Smooth muscle cell of the brain vasculature (primary cell): ENCODE results near the gene UBAC2.
"Not testable (repeated sequence)": the region's sequence is repeated elsewhere in the genome, so short reads cannot be mapped to it uniquely, and the experiment has no call there.

Source experiments
- DNase-seq: peaks from one replicate; pipeline ENCODE4 v3.0.0-alpha.2; 2012; ENCODE audit warnings: low read depth, low spot score

Gene UBAC2

DNA sequence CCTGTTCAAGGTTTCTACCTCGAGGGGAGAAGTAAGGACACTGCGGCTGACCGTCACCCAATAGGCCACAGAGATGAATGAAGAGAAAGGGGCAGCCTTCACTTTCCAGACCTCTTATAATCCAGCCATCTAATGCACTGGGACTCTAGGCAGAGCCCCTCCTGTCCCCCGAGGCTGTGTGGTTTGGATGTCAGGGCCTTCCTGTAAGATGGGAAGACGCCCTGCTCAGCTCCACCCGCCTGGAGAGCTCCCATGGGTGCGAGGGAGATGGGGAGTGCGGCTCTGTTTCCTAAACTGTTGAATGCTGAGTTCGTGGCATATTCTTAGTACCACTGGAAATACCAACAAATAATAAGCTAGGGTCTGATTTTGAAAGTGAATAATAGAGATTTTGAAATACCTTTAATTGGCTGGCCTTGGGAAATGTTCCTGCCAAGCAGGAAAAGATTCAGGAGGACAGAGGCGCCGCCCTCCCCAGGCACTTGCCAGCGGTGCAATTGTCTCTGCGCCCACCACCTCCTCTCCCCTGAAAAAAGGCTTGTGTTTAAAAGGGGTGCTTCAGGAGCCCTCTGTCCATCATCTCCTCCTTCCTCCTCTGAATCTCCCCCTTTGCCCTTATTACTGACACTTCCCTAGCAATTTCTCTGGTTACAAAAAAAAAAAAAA lies 191.9 kb downstream of the UBAC2 start:
- DNase-seq = no peak

DNA sequence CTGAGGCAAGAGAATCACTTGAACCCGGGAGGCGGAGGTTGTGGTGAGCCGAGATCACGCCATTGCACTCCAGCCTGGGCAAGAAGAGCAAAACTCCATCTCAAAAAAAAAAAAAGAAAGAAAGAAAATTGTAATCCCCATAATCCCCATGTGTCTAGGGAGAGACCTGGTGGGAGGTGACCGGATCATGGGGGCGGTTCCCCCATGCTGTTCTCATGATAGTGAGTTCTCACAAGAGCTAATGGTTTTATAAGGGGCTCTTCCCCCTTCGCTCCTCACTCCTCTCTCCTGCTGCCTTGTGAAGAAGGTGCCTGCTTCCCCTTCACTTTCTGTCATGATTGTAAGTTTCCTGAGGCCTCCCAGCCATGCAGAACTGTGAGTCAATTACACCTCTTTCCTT lies 192.7 kb downstream of the UBAC2 start:
- DNase-seq = not testable (repeated sequence)

GRCh38 chr13:99393791-99394735 lies 193.4 kb downstream of the UBAC2 start:
- no peak for DNase-seq

DNA sequence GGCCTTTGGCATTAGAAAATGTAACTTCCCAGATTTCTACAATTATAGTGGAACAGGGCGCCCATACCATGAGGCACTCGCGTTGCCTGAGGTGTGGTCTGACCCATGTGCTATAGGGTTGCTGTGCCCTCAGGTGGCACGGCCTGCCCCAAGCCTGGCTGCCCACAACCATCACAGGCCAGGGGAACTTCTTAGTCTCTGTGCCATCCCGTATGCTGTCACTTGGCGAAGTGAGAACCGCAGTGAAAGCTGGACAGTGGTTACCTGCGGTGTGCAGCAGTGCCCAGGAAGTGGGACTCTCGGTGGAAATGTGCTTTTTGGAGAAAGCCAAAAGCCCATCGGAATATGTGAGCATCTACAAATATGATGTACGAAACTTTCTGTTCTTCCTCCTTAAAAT lies 194.8 kb downstream of the UBAC2 start:
- DNase-seq = no peak

DNA sequence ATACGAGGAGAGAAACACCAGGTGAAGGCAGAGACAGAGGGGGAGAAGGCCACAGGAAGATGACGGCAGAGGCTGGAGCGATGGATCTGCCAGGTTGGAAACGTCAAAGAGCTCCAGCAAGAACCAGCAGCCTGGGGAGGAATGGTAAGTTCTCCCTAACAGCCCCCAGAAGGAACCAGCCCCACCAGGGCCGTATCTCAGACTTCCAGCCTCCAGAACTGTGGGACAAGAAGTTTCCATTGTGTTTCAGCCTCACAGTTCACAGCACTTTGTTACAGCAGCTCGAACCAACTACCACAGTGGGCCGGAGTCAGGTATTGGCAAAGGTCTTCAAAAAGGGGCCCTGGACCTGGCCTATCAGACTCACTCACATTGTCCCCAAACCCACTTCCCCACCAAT lies 195.8 kb downstream of the UBAC2 start:
- no peak for DNase-seq

GRCh38 chr13:99398071-99398470 lies 197.4 kb downstream of the UBAC2 start:
- no peak for DNase-seq

- DNase-seq = no peak
These were observed 198.4 kb downstream of the UBAC2 start for GRCh38 chr13:99398916-99399622.

DNA sequence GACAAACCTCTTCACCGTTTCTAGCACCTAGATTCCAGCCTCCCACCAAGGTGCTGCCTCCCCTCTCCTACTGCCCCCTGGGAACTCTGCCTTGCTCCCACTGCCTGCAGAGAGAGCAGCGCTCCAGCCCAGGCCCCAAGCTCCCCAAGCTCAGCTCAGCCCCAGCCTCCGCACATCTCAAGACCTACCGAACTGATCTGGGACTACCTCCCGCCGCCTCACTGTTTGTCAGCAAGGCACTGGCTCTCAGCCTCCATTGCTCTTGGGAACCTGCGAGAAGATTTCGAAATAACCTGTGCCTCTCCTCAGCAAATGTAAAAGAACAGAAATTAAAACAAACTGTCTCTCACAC lies 198.9 kb downstream of the UBAC2 start:
- no peak for DNase-seq

GRCh38 chr13:99403458-99403971 lies 202.9 kb downstream of the UBAC2 start:
- DNase-seq = no peak

GRCh38 chr13:99404005-99404755 lies 203.5 kb downstream of the UBAC2 start:
- DNase-seq = no peak

DNA sequence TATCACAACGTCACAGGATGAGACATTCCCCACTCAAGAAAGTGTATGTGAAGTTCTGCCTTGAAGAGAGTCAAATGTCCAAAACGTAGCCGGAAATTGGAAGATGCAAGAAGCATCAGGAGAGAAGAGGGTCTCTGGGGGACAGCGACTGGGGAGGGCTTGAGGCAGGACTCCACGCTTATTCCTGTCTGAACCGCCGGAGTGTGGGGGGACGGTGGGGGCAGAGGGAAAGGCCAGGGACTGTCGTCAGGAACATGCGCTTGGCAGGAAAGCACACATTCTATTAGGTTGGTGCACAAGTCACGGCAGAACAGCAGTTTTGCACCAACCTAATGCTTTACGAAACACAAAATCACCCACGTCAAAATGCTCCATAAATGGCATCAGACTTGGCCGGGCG lies 205.3 kb downstream of the UBAC2 start:
- no peak for DNase-seq

GRCh38 chr13:99406799-99407201 lies 206.1 kb downstream of the UBAC2 start:
- DNase-seq = no peak

GRCh38 chr13:99407906-99408702 lies 207.4 kb downstream of the UBAC2 start:
- no peak for DNase-seq

- DNase-seq = no peak
These were observed 208.0 kb downstream of the UBAC2 start for GRCh38 chr13:99408703-99409000.

- DNase-seq = not testable (repeated sequence)
These were observed 208.9 kb downstream of the UBAC2 start for GRCh38 chr13:99409461-99410083.

DNA sequence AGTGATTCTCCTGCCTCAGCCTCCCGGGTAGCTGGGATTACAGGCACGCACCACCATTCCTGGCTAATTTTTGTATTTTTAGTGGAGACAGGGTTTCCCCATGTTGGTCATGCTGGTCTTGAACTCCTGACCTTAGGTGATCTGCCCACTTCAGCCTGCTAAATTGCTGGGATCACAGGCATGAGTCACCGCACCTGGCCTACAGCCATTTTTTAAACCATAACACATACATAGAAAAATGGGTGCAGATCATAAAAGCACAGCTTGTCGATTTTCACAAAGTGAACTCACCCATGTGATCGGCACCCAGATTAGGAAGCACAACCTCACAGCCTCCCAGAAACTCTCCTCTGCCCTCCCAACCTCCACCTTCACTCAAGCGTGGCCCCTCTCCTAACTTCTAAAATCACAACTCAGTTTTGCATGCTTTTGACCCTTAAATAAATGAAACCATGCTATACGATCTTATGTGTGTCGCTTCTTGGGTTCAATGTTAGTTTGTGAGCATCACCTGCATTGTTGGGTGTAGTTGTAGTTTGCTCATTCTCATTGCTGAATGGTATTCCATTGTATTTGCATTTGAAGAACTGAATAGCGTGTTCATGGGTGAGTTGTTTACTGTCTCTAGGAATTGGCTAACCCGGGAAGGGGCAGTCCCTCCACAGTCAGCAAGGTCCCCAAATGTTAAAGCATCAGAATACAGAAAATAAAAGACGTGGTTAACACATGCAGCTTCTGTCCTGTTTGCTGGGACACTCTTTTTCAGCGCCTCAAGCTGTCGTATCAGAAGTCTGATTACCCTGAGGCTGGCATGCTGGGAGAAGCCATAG lies 210.2 kb downstream of the UBAC2 start:
- DNase-seq = not testable (repeated sequence)

DNA sequence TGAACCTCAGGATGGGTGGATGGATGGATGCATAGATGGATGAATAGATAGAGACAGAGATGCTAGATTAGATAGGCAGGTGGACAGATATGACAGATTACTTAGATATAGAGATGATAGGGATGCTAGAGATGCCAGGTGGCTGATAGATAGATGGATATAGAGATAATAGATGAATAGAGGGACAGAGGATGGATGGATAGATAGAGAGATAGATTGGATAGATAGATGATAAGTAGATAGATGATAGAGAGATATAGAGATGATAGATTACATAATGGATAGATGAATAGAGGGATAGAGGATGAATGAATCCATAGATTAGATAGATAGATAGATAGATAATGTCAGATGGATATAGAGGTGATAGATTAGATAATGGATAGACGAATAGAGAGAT lies 212.2 kb downstream of the UBAC2 start:
- no peak for DNase-seq

GRCh38 chr13:99414048-99414995 lies 213.7 kb downstream of the UBAC2 start:
- DNase-seq = no peak
